Epithelial cell of proximal tubule (primary cell): ENCODE data around the gene IGFL4. TPM values are rescaled to one million over a fixed set of nuclear protein-coding genes. Genes with fewer than 3 reads are reported as not detected.

ENCODE experiments used
- DNase-seq: peaks from one replicate; pipeline ENCODE4 v3.0.0-alpha.2; 2011; ENCODE audit warnings: low read depth
- H3K4me3 ChIP-seq: 2 replicates; pipeline ENCODE4 v1.5.1; 2011; ENCODE audit warnings: low read depth, mild to moderate bottlenecking, low read length
- total RNA-seq: library from RNA; depleted of rRNA; stranded (reverse); fragments of >200 nt; gene quantifications from 2 replicates; pipeline ENCODE4 v1.2.3, GENCODE V29; 2015
- TF ChIP-seq, protein P1 (sequence below): conservative IDR thresholded peaks from 2 replicates; pipeline ENCODE4 v1.5.1; 2012; ENCODE audit warnings: low read depth, mild to moderate bottlenecking, low read length

IGFL4 gene
- total RNA-seq: not detected in 2 replicates

DNA sequence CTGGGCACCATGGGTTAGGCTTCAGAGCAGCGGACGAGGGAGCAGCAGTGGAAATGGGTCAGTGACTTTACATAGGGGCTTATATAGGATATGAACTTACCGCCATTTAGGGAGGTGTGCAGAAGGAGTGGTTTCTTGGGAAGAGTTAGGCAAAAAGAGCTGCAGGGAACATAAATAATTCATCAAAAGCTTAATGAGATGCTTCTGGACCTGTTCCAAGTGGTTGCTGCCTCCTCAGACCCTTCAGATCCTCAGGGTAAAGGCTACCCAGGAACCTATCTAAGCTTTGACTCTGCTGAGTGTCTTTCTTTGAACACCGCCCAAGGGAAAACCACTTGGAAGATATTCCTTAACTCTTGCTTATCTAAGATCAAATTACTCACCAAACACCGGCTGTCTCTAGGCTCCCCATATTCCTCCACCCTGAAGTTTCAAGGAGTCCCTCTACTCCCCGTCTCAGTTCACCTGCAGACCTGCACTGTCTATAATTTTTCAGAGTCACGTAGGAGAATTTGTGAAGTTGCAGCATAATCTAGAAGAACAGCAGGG lies at the start of gene IGFL4:
IGFL4 (minus strand) TSS at position 51 of the 549 bp plus-strand sequence; CDS start at position 11, 40 bp downstream.
- TF ChIP-seq, protein P1, sequence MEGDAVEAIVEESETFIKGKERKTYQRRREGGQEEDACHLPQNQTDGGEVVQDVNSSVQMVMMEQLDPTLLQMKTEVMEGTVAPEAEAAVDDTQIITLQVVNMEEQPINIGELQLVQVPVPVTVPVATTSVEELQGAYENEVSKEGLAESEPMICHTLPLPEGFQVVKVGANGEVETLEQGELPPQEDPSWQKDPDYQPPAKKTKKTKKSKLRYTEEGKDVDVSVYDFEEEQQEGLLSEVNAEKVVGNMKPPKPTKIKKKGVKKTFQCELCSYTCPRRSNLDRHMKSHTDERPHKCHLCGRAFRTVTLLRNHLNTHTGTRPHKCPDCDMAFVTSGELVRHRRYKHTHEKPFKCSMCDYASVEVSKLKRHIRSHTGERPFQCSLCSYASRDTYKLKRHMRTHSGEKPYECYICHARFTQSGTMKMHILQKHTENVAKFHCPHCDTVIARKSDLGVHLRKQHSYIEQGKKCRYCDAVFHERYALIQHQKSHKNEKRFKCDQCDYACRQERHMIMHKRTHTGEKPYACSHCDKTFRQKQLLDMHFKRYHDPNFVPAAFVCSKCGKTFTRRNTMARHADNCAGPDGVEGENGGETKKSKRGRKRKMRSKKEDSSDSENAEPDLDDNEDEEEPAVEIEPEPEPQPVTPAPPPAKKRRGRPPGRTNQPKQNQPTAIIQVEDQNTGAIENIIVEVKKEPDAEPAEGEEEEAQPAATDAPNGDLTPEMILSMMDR: no peak

DNA sequence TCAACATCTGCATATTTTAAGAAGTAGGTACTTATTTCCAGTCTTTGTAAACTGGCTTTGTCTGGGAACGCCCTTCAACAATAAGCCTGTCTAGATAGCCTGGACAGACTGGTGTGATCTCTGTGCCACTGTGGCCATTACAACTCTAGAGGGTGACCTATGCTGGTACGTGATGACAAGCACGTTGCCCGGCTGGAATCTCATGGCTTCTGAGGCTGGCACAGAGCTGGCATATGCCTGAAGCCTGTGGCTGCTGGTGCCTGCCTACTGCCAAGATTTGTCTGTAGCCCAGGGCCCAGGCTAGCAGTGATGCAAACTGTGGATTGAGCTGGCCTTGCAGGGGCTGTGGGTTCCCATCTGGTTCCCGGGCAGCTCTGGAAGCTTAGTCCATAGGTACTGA lies 49.6 kb upstream of the IGFL4 start:
- TF ChIP-seq, protein P1: no peak
- no peak overlapping the region for H3K4me3 ChIP-seq

More for the DNA sequence above, at the start of gene IGFL4:
- no peak within 1 kb of the TSS for H3K4me3 ChIP-seq
- no peak for DNase-seq

DNA sequence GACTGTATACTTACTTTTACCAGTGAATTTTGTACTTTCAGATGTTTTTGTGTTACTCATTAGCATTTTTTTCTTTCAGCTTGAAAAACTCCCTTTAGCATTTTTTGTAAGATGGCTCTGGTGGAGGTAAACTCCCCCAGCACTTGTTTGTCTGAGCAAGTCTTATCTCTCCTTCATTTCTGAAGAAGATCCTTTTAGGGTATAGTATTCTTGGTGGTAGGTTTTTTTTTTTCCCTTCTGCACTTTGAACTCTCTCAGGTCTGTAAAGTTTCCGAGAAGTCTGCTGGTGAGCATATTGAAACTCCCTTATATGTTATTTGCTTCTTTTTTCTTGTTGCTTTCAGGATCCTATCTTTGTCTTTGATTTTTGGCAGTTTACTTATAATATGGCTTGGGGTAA lies 48.6 kb upstream of the IGFL4 start:
- H3K4me3 ChIP-seq: no peak overlapping the region
- TF ChIP-seq, protein P1: no peak
- no peak for DNase-seq

More for the DNA sequence above, 49.6 kb upstream of the IGFL4 start:
- DNase-seq: no peak

DNA sequence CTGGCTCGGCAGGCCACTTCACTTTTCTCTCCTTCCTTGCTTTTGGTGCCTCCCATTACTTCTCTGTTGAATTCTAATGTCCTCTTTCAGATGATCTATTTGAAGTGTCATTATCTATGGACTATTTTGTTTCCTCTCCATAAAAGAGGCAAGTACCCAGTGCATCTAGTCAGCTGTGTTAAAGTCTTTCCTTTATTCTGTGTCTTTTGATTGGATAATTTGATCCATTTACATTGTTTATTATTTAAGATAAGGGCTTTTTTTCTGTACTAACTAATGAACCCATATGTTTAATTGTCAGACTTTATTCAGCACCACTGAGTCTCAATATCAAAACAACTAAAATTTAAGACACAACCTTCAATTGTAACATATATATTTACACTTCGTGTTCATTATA lies 47.3 kb upstream of the IGFL4 start:
- no peak for DNase-seq
- no peak overlapping the region for H3K4me3 ChIP-seq
- TF ChIP-seq, protein P1: no peak

DNA sequence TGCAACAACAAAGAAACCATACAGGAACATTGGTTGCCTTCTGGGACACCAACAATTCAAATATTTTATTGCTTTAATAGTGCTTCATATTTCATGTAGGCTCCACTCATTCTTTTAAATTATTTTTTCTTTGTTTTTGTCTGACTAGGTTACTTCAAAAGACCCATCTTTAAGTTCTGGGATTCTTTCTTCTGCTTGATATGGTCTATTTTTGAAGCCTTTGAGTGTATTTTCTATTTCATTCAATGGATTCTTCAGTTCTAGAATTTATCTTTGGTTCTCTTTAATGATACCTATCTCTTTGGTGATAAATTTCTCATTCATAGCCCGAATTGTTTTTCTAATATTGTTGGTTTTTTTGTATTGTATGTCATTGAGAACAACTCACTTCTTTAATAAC lies 45.1 kb upstream of the IGFL4 start:
- no peak overlapping the region for H3K4me3 ChIP-seq
- TF ChIP-seq, protein P1: no peak
- no peak for DNase-seq

DNA sequence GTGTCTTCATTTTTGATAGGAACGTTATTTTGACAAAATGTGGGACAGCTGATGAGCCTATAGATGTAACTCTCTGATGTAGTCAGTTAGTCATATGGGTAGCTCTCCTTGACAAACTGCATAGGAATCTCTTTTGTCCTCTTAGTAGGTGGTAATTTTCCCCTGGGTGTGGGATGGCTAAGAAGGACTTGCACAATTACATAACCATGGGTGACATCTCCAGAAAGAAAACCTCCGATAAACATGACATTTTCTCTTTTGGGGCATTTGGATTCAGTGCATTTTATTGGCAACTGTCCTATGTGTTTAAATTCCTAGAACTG lies 41.9 kb upstream of the IGFL4 start:
- H3K4me3 ChIP-seq: no peak overlapping the region
- TF ChIP-seq, protein P1: no peak
- no peak for DNase-seq
